CD4-positive, alpha-beta T cell (primary cell): ENCODE results near the gene DDIAS. TPM values are rescaled to one million over a fixed set of nuclear protein-coding genes. Genes with fewer than 3 reads are reported as not detected.

Experiments
- ATAC-seq: fragments of 200-7000 bp; cut with Tn5 transposase; one replicate; pipeline ENCODE4 v1.10.0; 2022; ENCODE audit warnings: mild to moderate bottlenecking; ENCODE audit not compliant: poor library complexity
- CTCF ChIA-PET: fragments of 350-600 bp; sonication (Branson Sonifier 250); formaldehyde crosslinking; loops from one replicate; lab custom pipeline; 2021; ENCODE audit warnings: antibody characterized with exemption, inconsistent platforms; lab: Charles Lee
- POLR2A ChIA-PET: fragments of 350-600 bp; sonication (Branson Sonifier 250); formaldehyde crosslinking; loops from one replicate; lab custom pipeline; 2021; ENCODE audit warnings: antibody characterized with exemption, inconsistent platforms; lab: Charles Lee
- DNase-seq, 14 experiments: peaks; one replicate each; pipeline ENCODE4 v3.0.0-alpha.2; 2013 to 2020; ENCODE audit warnings: mixed read lengths in 2 of 14
- H3K27ac ChIP-seq, 2 donors: one replicate each; pipeline versions ENCODE4 v1.5.1 to v1.7.0; 2013; ENCODE audit warnings: low read length in 2 of 2, low read depth in 1 of 2, mild to moderate bottlenecking in 1 of 2
- H3K27me3 ChIP-seq, 2 experiments: 1 replicate in 1 of 2; 2 replicates in 1 of 2; pipeline versions ENCODE4 v1.6.1 to v1.7.0; 2013; ENCODE audit warnings: low read length in 2 of 2, control low read depth in 1 of 2, mild to moderate bottlenecking in 1 of 2, moderate library complexity in 1 of 2; ENCODE audit not compliant: insufficient read depth in 2 of 2, control insufficient read depth in 1 of 2
- H3K36me3 ChIP-seq: one replicate; pipeline ENCODE4 v1.6.1; 2013; ENCODE audit warnings: low read length, control low read depth; ENCODE audit not compliant: insufficient read depth
- H3K4me1 ChIP-seq: one replicate; pipeline ENCODE4 v1.6.1; 2013; ENCODE audit warnings: low read length, control low read depth; ENCODE audit not compliant: insufficient read depth
- H3K4me3 ChIP-seq: one replicate; pipeline ENCODE4 v1.5.1; 2013; ENCODE audit warnings: mild to moderate bottlenecking, low read length, moderate library complexity
- H3K9me3 ChIP-seq, 2 experiments: 1 replicate in 1 of 2; 2 replicates in 1 of 2; pipeline versions ENCODE4 v1.6.1 to v1.7.0; 2013; ENCODE audit warnings: low read length in 2 of 2, mild to moderate bottlenecking in 2 of 2, control low read depth in 1 of 2, moderate library complexity in 1 of 2; ENCODE audit not compliant: control insufficient read depth in 1 of 2, insufficient read depth in 1 of 2
- H3K27ac Mint-ChIP-seq: one replicate; pipeline ENCODE4 v1.8.0; 2020; ENCODE audit warnings: mixed read lengths
- H3K27me3 Mint-ChIP-seq: one replicate; pipeline ENCODE4 v1.8.0; 2021; ENCODE audit warnings: mixed read lengths
- H3K36me3 Mint-ChIP-seq: one replicate; pipeline ENCODE4 v1.8.0; 2021; ENCODE audit warnings: low read depth, mixed read lengths
- H3K4me1 Mint-ChIP-seq: one replicate; pipeline ENCODE4 v1.8.0; 2021; ENCODE audit warnings: low read depth, mixed read lengths
- H3K4me3 Mint-ChIP-seq: one replicate; pipeline ENCODE4 v1.8.0; 2020; ENCODE audit warnings: mild to moderate bottlenecking, mixed read lengths
- H3K9me3 Mint-ChIP-seq: one replicate; pipeline ENCODE4 v1.8.0; 2020; ENCODE audit warnings: mixed read lengths
- CTCF ChIP-seq: fragments of 200-600 bp; IDR thresholded peaks from one replicate; pipeline ENCODE4 v1.8.0; 2022; ENCODE audit warnings: antibody characterized with exemption, mild to moderate bottlenecking
- intact Hi-C, 2 experiments: fragments of 100-400 bp; cut with DNase I in 1 of 2; cut with micrococcal nuclease in 1 of 2; formaldehyde crosslinking; loops; one replicate each; pipeline versions ENCODE4 v1.15.1 to v1.9.0; 2023 to 2025; cut with DNase I, micrococcal nuclease
- total RNA-seq, 174 experiments: library from RNA in 2 of 174; stranded (reverse) in 2 of 174; gene quantifications; one replicate each; pipeline ENCODE4 v1.2.3 and lab custom pipeline; 2021 to 2026

Gene DDIAS
- total RNA-seq, 2 experiments from 2014 or later: 0.59 to 0.85 TPM

GRCh38 chr11:82896183-82896582, 5.4 kb upstream of the DDIAS start:
- H3K4me3 ChIP-seq: no peak overlapping the region
- H3K27ac Mint-ChIP-seq: no peak overlapping the region
- no peak overlapping the region for H3K27ac ChIP-seq
- intact Hi-C loops: no loop called here
- ATAC-seq (no peak), DNase-seq (no peak)
- CTCF ChIA-PET: interaction anchor here (1.1 kb wide), 1 partner anchor 29 kb away, joined by 4 read pairs; no protein-coding TSS in a partner anchor
- no peaks in the 10 kb centered on the region for H3K27me3 Mint-ChIP-seq
- H3K27me3 ChIP-seq: no peaks in the 10 kb centered on the region
- H3K9me3 ChIP-seq: no peaks in the 10 kb centered on the region
- POLR2A ChIA-PET: no interaction called here
- peaks cover 8% of the 10 kb centered on the region for H3K36me3 Mint-ChIP-seq
- no peak for TF ChIP-seq CTCF
- H3K4me3 Mint-ChIP-seq: no peak overlapping the region
- peaks cover 27% of the 10 kb centered on the region for H3K4me1 ChIP-seq
- H3K36me3 ChIP-seq: no peaks in the 10 kb centered on the region
- H3K4me1 Mint-ChIP-seq: peaks cover 42% of the 10 kb centered on the region
- H3K9me3 Mint-ChIP-seq: no peaks in the 10 kb centered on the region

- peaks cover 35% of the 10 kb centered on the region for H3K4me1 ChIP-seq
- peak overlapping the region; percentile 22 for H3K4me3 Mint-ChIP-seq
- no peak overlapping the region for H3K27ac ChIP-seq
Observed at GRCh38 chr11:82898241-82898640, 3.3 kb upstream of the DDIAS start.

GRCh38 chr11:82899186-82899820, 2.2 kb upstream of the DDIAS start:
- ChIA-PET CTCF (no interaction called here), POLR2A (interaction anchor here (0.9 to 4.0 kb wide), 10 partner anchors 13 to 386 kb away, joined by 3 to 208 read pairs (median 18); partner anchors contain the start of genes ANKRD42, CCDC90B, FAM181B and PCF11)
- intact Hi-C loops: no loop called here
- Histone ChIP-seq H3K27ac (peak overlapping the region in 1 of 2 donors; percentile 98), H3K27me3 (no peaks in the 10 kb centered on the region), H3K4me3 (peak overlapping the region; percentile 74), H3K36me3 (no peaks in the 10 kb centered on the region), H3K4me1 (peaks cover 35% of the 10 kb centered on the region), H3K9me3 (no peaks in the 10 kb centered on the region)
- Mint-ChIP-seq H3K4me3 (peak overlapping the region; percentile 99), H3K36me3 (peaks cover 12% of the 10 kb centered on the region), H3K27me3 (no peaks in the 10 kb centered on the region), H3K4me1 (peaks cover 45% of the 10 kb centered on the region), H3K9me3 (no peaks in the 10 kb centered on the region), H3K27ac (peak overlapping the region; percentile 97)
- TF ChIP-seq CTCF: no peak
- peak; percentile 18 for ATAC-seq
- peak in 5 of 14 experiments; percentile 13 to 67 (median 55) for DNase-seq

More at GRCh38 chr11:82898241-82898640, 3.3 kb upstream of the DDIAS start:
- CTCF ChIA-PET: no interaction called here
- no peak overlapping the region for H3K4me3 ChIP-seq
- Mint-ChIP-seq H3K27me3 (no peaks in the 10 kb centered on the region), H3K36me3 (peaks cover 12% of the 10 kb centered on the region), H3K27ac (no peak overlapping the region), H3K4me1 (peaks cover 45% of the 10 kb centered on the region), H3K9me3 (no peaks in the 10 kb centered on the region)
- DNase-seq (no peak), ATAC-seq (no peak)
- no peaks in the 10 kb centered on the region for H3K9me3 ChIP-seq
- POLR2A ChIA-PET: interaction anchor here (4.0 kb wide), 1 partner anchor 387 kb away, joined by 93 read pairs; the partner anchor contains the start of gene CCDC90B
- intact Hi-C loops: no loop called here
- TF ChIP-seq CTCF: no peak
- no peaks in the 10 kb centered on the region for H3K27me3 ChIP-seq
- H3K36me3 ChIP-seq: no peaks in the 10 kb centered on the region
